Measurements from ENCODE around the gene CST2. TPM values are rescaled to one million over a fixed set of nuclear protein-coding genes. Genes with fewer than 3 reads are reported as not detected.
"Not testable (repeated sequence)": the region's sequence is repeated elsewhere in the genome, so short reads cannot be mapped to it uniquely, and the experiment has no call there.

CST2 gene
- total RNA-seq, 1 donor from 2014 or later, result not detected

GRCh38 chr20:23835716-23836115 lies 9.2 kb upstream of the CST2 start:
- Mint-ChIP-seq H3K27ac (no peak overlapping the region), H3K4me3 (no peak overlapping the region), H3K36me3 (ENCODE audit: low read depth) (no peaks in the 10 kb centered on the region), H3K9me3 (no peaks in the 10 kb centered on the region), H3K4me1 (no peaks in the 10 kb centered on the region), H3K27me3 (peaks cover 12% of the 10 kb centered on the region)
- intact Hi-C loops (cut with micrococcal nuclease), result no loop called here
- DNase-seq, result no peak

- no peak for DNase-seq
- H3K4me3 Mint-ChIP-seq, result no peak overlapping the region
- no peaks in the 10 kb centered on the region for H3K9me3 Mint-ChIP-seq
- peaks cover 2% of the 10 kb centered on the region for H3K27me3 Mint-ChIP-seq
- H3K36me3 Mint-ChIP-seq (ENCODE audit: low read depth), result no peaks in the 10 kb centered on the region
- H3K4me1 Mint-ChIP-seq, result no peaks in the 10 kb centered on the region
- intact Hi-C loops (cut with micrococcal nuclease), result no loop called here
- H3K27ac Mint-ChIP-seq, result no peak overlapping the region
Observed at GRCh38 chr20:23832775-23833513, 6.4 kb upstream of the CST2 start.

- H3K27me3 Mint-ChIP-seq; H3K36me3 Mint-ChIP-seq (ENCODE audit: low read depth); DNase-seq; H3K4me3 Mint-ChIP-seq; H3K4me1 Mint-ChIP-seq; intact Hi-C loops (cut with micrococcal nuclease); H3K9me3 Mint-ChIP-seq; H3K27ac Mint-ChIP-seq: not testable (repeated sequence)
Observed at GRCh38 chr20:23831961-23832360, 5.4 kb upstream of the CST2 start.

- intact Hi-C loops (cut with micrococcal nuclease), result no loop called here
- DNase-seq, result no peak
- Mint-ChIP-seq H3K36me3 (ENCODE audit: low read depth) (no peaks in the 10 kb centered on the region), H3K4me1 (no peaks in the 10 kb centered on the region), H3K9me3 (no peaks in the 10 kb centered on the region), H3K27ac (no peak overlapping the region), H3K4me3 (no peak overlapping the region), H3K27me3 (no peaks in the 10 kb centered on the region)
Observed at GRCh38 chr20:23823621-23824324, 2.8 kb downstream of the CST2 start.

GRCh38 chr20:23823111-23823510 lies 3.4 kb downstream of the CST2 start:
- no peak overlapping the region for H3K27ac Mint-ChIP-seq
- intact Hi-C loops (cut with micrococcal nuclease), result no loop called here
- H3K36me3 Mint-ChIP-seq (ENCODE audit: low read depth), result no peaks in the 10 kb centered on the region
- H3K9me3 Mint-ChIP-seq, result no peaks in the 10 kb centered on the region
- no peak overlapping the region for H3K4me3 Mint-ChIP-seq
- H3K4me1 Mint-ChIP-seq, result no peaks in the 10 kb centered on the region
- no peak for DNase-seq
- H3K27me3 Mint-ChIP-seq, result no peaks in the 10 kb centered on the region

- Mint-ChIP-seq H3K27ac (no peak overlapping the region), H3K4me1 (no peaks in the 10 kb centered on the region), H3K27me3 (no peaks in the 10 kb centered on the region), H3K9me3 (no peaks in the 10 kb centered on the region), H3K36me3 (ENCODE audit: low read depth) (no peaks in the 10 kb centered on the region), H3K4me3 (no peak overlapping the region)
- intact Hi-C loops (cut with micrococcal nuclease), result no loop called here
- no peak for DNase-seq
Observed at GRCh38 chr20:23820493-23820892, 6.0 kb downstream of the CST2 start.

- DNase-seq; H3K4me3 Mint-ChIP-seq; H3K36me3 Mint-ChIP-seq (ENCODE audit: low read depth); H3K9me3 Mint-ChIP-seq; H3K4me1 Mint-ChIP-seq; intact Hi-C loops (cut with micrococcal nuclease); H3K27ac Mint-ChIP-seq: not testable (repeated sequence)
- H3K27me3 Mint-ChIP-seq, result peaks cover 15% of the 10 kb centered on the region
Observed at GRCh38 chr20:23811559-23811958, 15.0 kb downstream of the CST2 start.

GRCh38 chr20:23810349-23810748 lies 16.2 kb downstream of the CST2 start:
- H3K27me3 Mint-ChIP-seq, result peaks cover 17% of the 10 kb centered on the region
- H3K4me3 Mint-ChIP-seq; H3K36me3 Mint-ChIP-seq (ENCODE audit: low read depth); H3K4me1 Mint-ChIP-seq; H3K27ac Mint-ChIP-seq; H3K9me3 Mint-ChIP-seq; intact Hi-C loops (cut with micrococcal nuclease); DNase-seq: not testable (repeated sequence)

- DNase-seq, result no peak
- intact Hi-C loops (cut with micrococcal nuclease), result no loop called here
Observed at GRCh38 chr20:23800865-23801264, 25.7 kb downstream of the CST2 start.

GRCh38 chr20:23799216-23799847 lies 27.2 kb downstream of the CST2 start:
- H3K4me1 Mint-ChIP-seq; H3K4me3 Mint-ChIP-seq; H3K9me3 Mint-ChIP-seq; H3K27me3 Mint-ChIP-seq; H3K36me3 Mint-ChIP-seq (ENCODE audit: low read depth); intact Hi-C loops (cut with micrococcal nuclease); H3K27ac Mint-ChIP-seq: not testable (repeated sequence)
- DNase-seq, result peak; percentile 77

More at GRCh38 chr20:23800865-23801264, 25.7 kb downstream of the CST2 start:
- no peak overlapping the region for H3K27ac Mint-ChIP-seq
- H3K27me3 Mint-ChIP-seq, result no peaks in the 10 kb centered on the region
- no peaks in the 10 kb centered on the region for H3K4me1 Mint-ChIP-seq
- H3K9me3 Mint-ChIP-seq, result no peaks in the 10 kb centered on the region
- no peaks in the 10 kb centered on the region for H3K36me3 Mint-ChIP-seq (ENCODE audit: low read depth)
- H3K4me3 Mint-ChIP-seq, result no peak overlapping the region

GRCh38 chr20:23795526-23795925 lies 31.0 kb downstream of the CST2 start:
- intact Hi-C loops (cut with micrococcal nuclease), result no loop called here
- H3K27ac Mint-ChIP-seq, result no peak overlapping the region
- H3K4me1 Mint-ChIP-seq, result no peaks in the 10 kb centered on the region
- no peak overlapping the region for H3K4me3 Mint-ChIP-seq
- no peaks in the 10 kb centered on the region for H3K36me3 Mint-ChIP-seq (ENCODE audit: low read depth)
- peaks cover under 1% of the 10 kb centered on the region for H3K27me3 Mint-ChIP-seq
- DNase-seq, result no peak
- no peaks in the 10 kb centered on the region for H3K9me3 Mint-ChIP-seq

GRCh38 chr20:23794841-23795240 lies 31.7 kb downstream of the CST2 start:
- no peaks in the 10 kb centered on the region for H3K4me1 Mint-ChIP-seq
- DNase-seq, result no peak
- H3K9me3 Mint-ChIP-seq, result no peaks in the 10 kb centered on the region
- H3K4me3 Mint-ChIP-seq, result no peak overlapping the region
- peaks cover 3% of the 10 kb centered on the region for H3K27me3 Mint-ChIP-seq
- no peak overlapping the region for H3K27ac Mint-ChIP-seq
- H3K36me3 Mint-ChIP-seq (ENCODE audit: low read depth), result no peaks in the 10 kb centered on the region
- intact Hi-C loops (cut with micrococcal nuclease), result no loop called here

GRCh38 chr20:23794065-23794464 lies 32.5 kb downstream of the CST2 start:
- H3K36me3 Mint-ChIP-seq (ENCODE audit: low read depth), result no peaks in the 10 kb centered on the region
- intact Hi-C loops (cut with micrococcal nuclease), result no loop called here
- H3K4me3 Mint-ChIP-seq, result no peak overlapping the region
- no peak for DNase-seq
- H3K27me3 Mint-ChIP-seq, result peaks cover 3% of the 10 kb centered on the region
- H3K27ac Mint-ChIP-seq, result no peak overlapping the region
- no peaks in the 10 kb centered on the region for H3K4me1 Mint-ChIP-seq
- H3K9me3 Mint-ChIP-seq, result no peaks in the 10 kb centered on the region

GRCh38 chr20:23783447-23783846 lies 43.1 kb downstream of the CST2 start:
- DNase-seq, result no peak
- intact Hi-C loops (cut with micrococcal nuclease), result loop anchor here (10.0 kb wide), 1 partner anchor 119 kb away; no protein-coding TSS in a partner anchor
- H3K36me3 Mint-ChIP-seq (ENCODE audit: low read depth), result no peaks in the 10 kb centered on the region

More at GRCh38 chr20:23783447-23783846, 43.1 kb downstream of the CST2 start:
- H3K9me3 Mint-ChIP-seq, result no peaks in the 10 kb centered on the region
- no peaks in the 10 kb centered on the region for H3K27me3 Mint-ChIP-seq
- H3K4me3 Mint-ChIP-seq, result no peak overlapping the region
- H3K4me1 Mint-ChIP-seq, result no peaks in the 10 kb centered on the region
- no peak overlapping the region for H3K27ac Mint-ChIP-seq
